ENCODE measurements around the gene DDX6.
"Not testable (repeated sequence)": the region's sequence is repeated elsewhere in the genome, so short reads cannot be mapped to it uniquely, and the experiment has no call there.

Gene DDX6

GRCh38 chr11:118715245-118715831 lies 75.6 kb downstream of the DDX6 start:
- H3K4me3 ChIP-seq (ENCODE audit: low read depth, low read length), result no peak overlapping the region
- no peak for DNase-seq (ENCODE audit: low read depth)
- TF ChIP-seq CTCF (conservative IDR thresholded peaks at IDR 0.05; ENCODE audit: low read depth, low read length), result no peak

- DNase-seq (ENCODE audit: low read depth), result no peak
- no peak overlapping the region for H3K4me3 ChIP-seq (ENCODE audit: low read depth, low read length)
- no peak for TF ChIP-seq CTCF (conservative IDR thresholded peaks at IDR 0.05; ENCODE audit: low read depth, low read length)
These were observed 76.1 kb downstream of the DDX6 start for GRCh38 chr11:118714816-118715215.

- not testable (repeated sequence) for DNase-seq (ENCODE audit: low read depth); H3K4me3 ChIP-seq (ENCODE audit: low read depth, low read length)
These were observed 76.5 kb downstream of the DDX6 start for GRCh38 chr11:118714416-118714815.

GRCh38 chr11:118708296-118708695 lies 82.7 kb downstream of the DDX6 start:
- no peak for DNase-seq (ENCODE audit: low read depth)
- TF ChIP-seq CTCF (conservative IDR thresholded peaks at IDR 0.05; ENCODE audit: low read depth, low read length), result no peak
- H3K4me3 ChIP-seq (ENCODE audit: low read depth, low read length), result no peak overlapping the region

GRCh38 chr11:118706546-118706825 lies 84.5 kb downstream of the DDX6 start:
- no peak overlapping the region for H3K4me3 ChIP-seq (ENCODE audit: low read depth, low read length)
- no peak for TF ChIP-seq CTCF (conservative IDR thresholded peaks at IDR 0.05; ENCODE audit: low read depth, low read length)
- DNase-seq (ENCODE audit: low read depth), result no peak

GRCh38 chr11:118705791-118706545 lies 85.0 kb downstream of the DDX6 start:
- DNase-seq (ENCODE audit: low read depth), result no peak
- no peak overlapping the region for H3K4me3 ChIP-seq (ENCODE audit: low read depth, low read length)
- no peak for TF ChIP-seq CTCF (conservative IDR thresholded peaks at IDR 0.05; ENCODE audit: low read depth, low read length)

- no peak for TF ChIP-seq CTCF (conservative IDR thresholded peaks at IDR 0.05; ENCODE audit: low read depth, low read length)
- no peak for DNase-seq (ENCODE audit: low read depth)
These were observed 85.7 kb downstream of the DDX6 start for GRCh38 chr11:118705111-118705741.

More at GRCh38 chr11:118705111-118705741, 85.7 kb downstream of the DDX6 start:
- no peak overlapping the region for H3K4me3 ChIP-seq (ENCODE audit: low read depth, low read length)

All from choroid plexus epithelial cell (primary cell).